Measurements from ENCODE around the gene CFHR2.

Gene CFHR2

DNA sequence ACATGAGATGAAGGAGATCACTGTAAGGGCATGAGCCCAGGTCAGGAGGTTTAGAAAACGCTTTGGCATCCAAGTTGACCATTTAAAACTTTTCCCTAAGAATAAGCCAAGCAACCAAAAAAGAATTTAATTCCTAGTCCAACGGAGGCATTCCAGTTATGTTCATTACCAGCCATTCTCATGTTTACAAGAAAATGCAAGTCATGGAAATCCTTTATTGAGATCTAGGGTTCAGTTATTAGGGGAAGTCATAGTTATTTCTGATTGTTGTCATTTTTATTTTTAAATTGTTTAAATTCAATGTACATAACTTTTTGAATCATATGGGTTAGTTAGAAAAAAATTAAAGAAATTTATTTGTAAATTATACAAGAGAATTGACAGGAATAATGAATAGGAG is 58.3 kb downstream of the CFHR2 start:
- no peak for DNase-seq (ENCODE audit: low spot score)

DNA sequence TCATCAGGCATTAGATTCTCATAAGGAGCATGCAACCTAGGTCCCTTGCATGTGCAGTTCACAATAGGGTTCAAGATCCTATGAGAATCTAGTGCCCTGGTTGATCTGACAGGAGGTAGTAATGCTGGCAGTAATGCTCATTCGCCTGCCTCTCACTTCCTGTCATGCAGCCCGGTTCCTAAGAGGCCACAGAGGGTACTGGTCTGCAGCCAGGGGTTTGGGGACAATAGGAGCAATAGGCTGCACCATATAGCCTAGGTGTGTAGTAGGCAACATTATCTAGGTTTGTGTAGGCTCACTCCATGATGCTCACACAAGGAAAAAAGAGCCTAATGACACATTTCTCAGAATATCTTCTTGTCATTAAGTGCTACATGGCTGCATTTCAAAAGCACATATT is 59.6 kb downstream of the CFHR2 start:
- no peak for DNase-seq (ENCODE audit: low spot score)

DNA sequence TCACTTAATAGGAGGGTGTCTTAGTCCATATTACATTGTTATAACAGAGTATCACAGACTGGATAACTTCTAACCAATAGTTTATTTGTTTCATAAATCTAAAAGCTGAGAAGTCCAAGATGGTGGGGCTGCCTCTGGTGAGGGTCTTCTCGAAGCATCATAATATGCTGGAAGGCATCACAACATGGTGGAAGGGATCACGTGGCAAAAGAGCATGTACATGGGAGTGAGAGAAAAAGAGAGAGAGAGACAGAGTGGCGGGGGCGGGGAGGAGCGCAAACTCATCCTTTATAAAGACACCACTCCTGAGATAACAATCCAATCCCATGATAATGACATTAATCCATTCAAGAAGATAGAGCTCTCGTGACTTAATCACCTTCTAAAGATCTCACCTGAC is 65.3 kb downstream of the CFHR2 start:
- no peak for DNase-seq (ENCODE audit: low spot score)

Measured in GM03348 (cell line).